Iris pigment epithelial cell (primary cell): ENCODE data around the gene MTX1.
"Not testable (repeated sequence)": the region's sequence is repeated elsewhere in the genome, so short reads cannot be mapped to it uniquely, and the experiment has no call there.

Experiments used
- DNase-seq: peaks from one replicate; pipeline ENCODE4 v3.0.0-alpha.2; 2011; ENCODE audit warnings: low read depth

MTX1 gene

GRCh38 chr1:155208541-155209311, at the start of gene MTX1:
TSS of gene MTX1 (plus strand) at chr1:155208695. CDS start at chr1:155208805, 110 bp downstream.
- DNase-seq = peak; percentile 83

- DNase-seq = no peak
Measured at GRCh38 chr1:155158991-155159390, 49.5 kb upstream of the MTX1 start.

GRCh38 chr1:155160128-155160527, 48.4 kb upstream of the MTX1 start:
- no peak for DNase-seq

- not testable (repeated sequence) for DNase-seq
Measured at GRCh38 chr1:155162631-155163030, 45.9 kb upstream of the MTX1 start.

GRCh38 chr1:155163785-155164184, 44.7 kb upstream of the MTX1 start:
- DNase-seq = not testable (repeated sequence)

GRCh38 chr1:155164625-155165024, 43.9 kb upstream of the MTX1 start:
- DNase-seq = not testable (repeated sequence)

- no peak for DNase-seq
Measured at GRCh38 chr1:155166051-155166470, 42.4 kb upstream of the MTX1 start.

GRCh38 chr1:155166471-155167165, 41.9 kb upstream of the MTX1 start:
- DNase-seq = no peak

- peak; percentile 69 for DNase-seq
Measured at GRCh38 chr1:155167166-155168104, 41.1 kb upstream of the MTX1 start.

- DNase-seq = not testable (repeated sequence)
Measured at GRCh38 chr1:155168105-155168445, 40.4 kb upstream of the MTX1 start.

GRCh38 chr1:155168456-155169210, 39.9 kb upstream of the MTX1 start:
- no peak for DNase-seq

GRCh38 chr1:155169541-155169940, 39.0 kb upstream of the MTX1 start:
- DNase-seq = no peak

- DNase-seq = no peak
Measured at GRCh38 chr1:155170101-155170785, 38.3 kb upstream of the MTX1 start.

- no peak for DNase-seq
Measured at GRCh38 chr1:155170806-155171205, 37.7 kb upstream of the MTX1 start.

- DNase-seq = no peak
Measured at GRCh38 chr1:155171836-155172731, 36.4 kb upstream of the MTX1 start.

- DNase-seq = peak; percentile 94
Measured at GRCh38 chr1:155172732-155173477, 35.6 kb upstream of the MTX1 start, which contains the start of gene KRTCAP2. TSS of gene KRTCAP2 (minus strand) at chr1:155173304. CDS start at chr1:155173224, 80 bp downstream.

GRCh38 chr1:155173478-155174323, 34.8 kb upstream of the MTX1 start, which contains the start of gene TRIM46:
TSS of gene TRIM46 (plus strand) at chr1:155173849. CDS start at chr1:155173967, 118 bp downstream.
- DNase-seq = peak; percentile 49
